Activated CD4-positive, alpha-beta T cell treated with anti-CD3 and anti-CD28 coated beads, Interleukin-2, amount 10 ng/mL, durations not matched to agents 7 days and 5 days (primary cell): Measurements from ENCODE around the gene SNX12. TPM values are rescaled to one million over a fixed set of nuclear protein-coding genes. Genes with fewer than 3 reads are reported as not detected.

Experiments
- total RNA-seq, 2 experiments: library from RNA; stranded (reverse); gene quantifications; one replicate each; pipeline ENCODE4 v1.2.3, GENCODE V29; 2021

The SNX12 gene
- total RNA-seq, 2 experiments from 2014 or later, result 41.8 to 49.0 TPM

Other genes with a start within 250 kb of the SNX12 start
- not detected for gene TEX11, start 159.6 kb downstream of the SNX12 start, total RNA-seq
- not detected for gene SLC7A3, start 137.2 kb downstream of the SNX12 start, total RNA-seq
- 10 to 100 TPM; 13.5 to 14.3 TPM for gene FOXO4, start 27.5 kb upstream of the SNX12 start, total RNA-seq
- gene CXorf65, start 38.4 kb upstream of the SNX12 start, total RNA-seq, result 10 to 100 TPM; 25.3 to 25.5 TPM
- 100 to 1,000 TPM; 447 to 523 TPM for gene IL2RG, start 43.2 kb upstream of the SNX12 start, total RNA-seq
- 10 to 100 TPM; 56.6 to 64.7 TPM for gene MED12, start 50.3 kb upstream of the SNX12 start, total RNA-seq
- 1 to 10 TPM in 1 of 2 experiments, under 1 TPM in 1; 0.98 to 1.6 TPM for gene NLGN3, start 76.5 kb upstream of the SNX12 start, total RNA-seq
- not detected for gene GJB1, start 154.9 kb upstream of the SNX12 start, total RNA-seq
- 10 to 100 TPM; 27.4 to 28.0 TPM for gene ZMYM3, start 185.8 kb upstream of the SNX12 start, total RNA-seq
- gene NONO, start 215.3 kb upstream of the SNX12 start, total RNA-seq, result 100 to 1,000 TPM; 481 to 680 TPM
- gene ITGB1BP2, start 233.4 kb upstream of the SNX12 start, total RNA-seq, result 1 to 10 TPM; 4.4 to 4.7 TPM